Thyroid gland (tissue), 4 donors: ENCODE results near the gene SLC8A1.

Experiments
- POLR2A ChIP-seq, 2 donors: fragments of 450-650 bp; IDR thresholded peaks; one replicate each; pipeline ENCODE4 v1.6.1; 2017; ENCODE audit warnings: antibody characterized with exemption in 2 of 2, mild to moderate bottlenecking in 2 of 2, moderate library complexity in 1 of 2
- TF ChIP-seq, protein P1 (sequence below), 6 experiments: fragments of 200-600 bp in 3 of 6; fragments of 450-650 bp in 3 of 6; sonication (generic) in 3 of 6; IDR thresholded peaks; one replicate each; pipeline ENCODE4 v1.5.1; 2016 to 2019; ENCODE audit warnings: antibody characterized with exemption in 6 of 6, mild to moderate bottlenecking in 2 of 6, inconsistent platforms in 1 of 6, moderate library complexity in 1 of 6

DNA sequence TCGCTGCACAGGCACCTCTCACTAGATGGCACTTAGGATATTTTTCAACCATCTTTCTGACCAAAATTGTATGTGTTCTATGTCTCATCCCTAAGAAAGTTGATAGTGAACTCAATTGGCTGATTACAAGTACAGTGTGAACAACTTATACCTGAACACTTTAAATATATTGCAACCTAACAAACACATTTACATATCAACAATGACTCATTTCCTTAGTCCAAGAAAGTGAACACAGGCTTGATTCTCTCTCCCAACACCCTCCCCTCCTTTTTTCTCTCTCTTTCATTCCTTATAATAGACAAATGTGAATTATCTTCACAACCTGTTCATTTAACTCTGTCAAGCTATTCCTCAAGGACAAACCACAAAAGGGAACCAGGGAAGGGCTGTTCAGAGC lies 192.0 kb downstream of the SLC8A1 start:
- TF ChIP-seq, protein P1, sequence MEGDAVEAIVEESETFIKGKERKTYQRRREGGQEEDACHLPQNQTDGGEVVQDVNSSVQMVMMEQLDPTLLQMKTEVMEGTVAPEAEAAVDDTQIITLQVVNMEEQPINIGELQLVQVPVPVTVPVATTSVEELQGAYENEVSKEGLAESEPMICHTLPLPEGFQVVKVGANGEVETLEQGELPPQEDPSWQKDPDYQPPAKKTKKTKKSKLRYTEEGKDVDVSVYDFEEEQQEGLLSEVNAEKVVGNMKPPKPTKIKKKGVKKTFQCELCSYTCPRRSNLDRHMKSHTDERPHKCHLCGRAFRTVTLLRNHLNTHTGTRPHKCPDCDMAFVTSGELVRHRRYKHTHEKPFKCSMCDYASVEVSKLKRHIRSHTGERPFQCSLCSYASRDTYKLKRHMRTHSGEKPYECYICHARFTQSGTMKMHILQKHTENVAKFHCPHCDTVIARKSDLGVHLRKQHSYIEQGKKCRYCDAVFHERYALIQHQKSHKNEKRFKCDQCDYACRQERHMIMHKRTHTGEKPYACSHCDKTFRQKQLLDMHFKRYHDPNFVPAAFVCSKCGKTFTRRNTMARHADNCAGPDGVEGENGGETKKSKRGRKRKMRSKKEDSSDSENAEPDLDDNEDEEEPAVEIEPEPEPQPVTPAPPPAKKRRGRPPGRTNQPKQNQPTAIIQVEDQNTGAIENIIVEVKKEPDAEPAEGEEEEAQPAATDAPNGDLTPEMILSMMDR (IDR thresholded peaks at IDR 0.05): no peak
- no peak for TF ChIP-seq POLR2A (IDR thresholded peaks at IDR 0.05)
